ENCODE data around the gene SLC12A1. TPM values are rescaled to one million over a fixed set of nuclear protein-coding genes. Genes with fewer than 3 reads are reported as not detected.

SLC12A1 gene
- total RNA-seq: not detected
- not detected for polyA plus RNA-seq
- total RNA-seq: 0 reads per million in 6 experiments

DNA sequence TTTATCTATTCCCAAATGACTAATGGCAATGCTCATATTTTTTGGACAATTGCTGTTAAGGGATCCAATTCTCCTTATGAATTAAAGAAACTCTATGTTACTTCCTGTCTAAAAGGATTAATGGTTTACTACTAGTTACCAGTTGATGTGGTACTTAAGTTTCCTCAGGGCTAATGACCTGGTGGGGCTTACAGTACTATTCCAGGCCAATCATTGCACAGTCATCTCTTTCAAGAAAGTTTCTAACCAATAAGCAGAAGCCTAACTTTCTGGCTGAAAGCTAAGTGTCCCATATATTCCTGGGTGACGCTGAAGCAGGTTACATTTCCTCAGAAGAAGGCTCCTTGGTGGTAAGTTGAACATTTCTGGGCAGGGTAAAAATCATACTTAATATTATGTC, at the start of gene SLC12A1:
SLC12A1 (plus strand) TSS at position 322 of the 400 bp plus-strand sequence. CDS start 1,418 bp downstream, outside the sequence.
- no peak within 1 kb of the TSS for H3K4me3 Mint-ChIP-seq
- peaks cover 0 to 1% (median 0%) of the 10 kb centered on the region in 9 donors for H3K9me3 Mint-ChIP-seq
- no peaks in the 10 kb centered on the region for H3K4me1 Mint-ChIP-seq
- no peak within 1 kb of the TSS for H3K27ac Mint-ChIP-seq
- peaks cover 5 to 40% (median 14%) of the 10 kb centered on the region in 5 donors for H3K27me3 Mint-ChIP-seq
- DNase-seq (no peak), ATAC-seq (no peak)
- H3K36me3 Mint-ChIP-seq: peaks cover 0 to 3% (median 0%) of the 10 kb centered on the region in 3 donors
- POLR2A ChIA-PET: no interaction called here

DNA sequence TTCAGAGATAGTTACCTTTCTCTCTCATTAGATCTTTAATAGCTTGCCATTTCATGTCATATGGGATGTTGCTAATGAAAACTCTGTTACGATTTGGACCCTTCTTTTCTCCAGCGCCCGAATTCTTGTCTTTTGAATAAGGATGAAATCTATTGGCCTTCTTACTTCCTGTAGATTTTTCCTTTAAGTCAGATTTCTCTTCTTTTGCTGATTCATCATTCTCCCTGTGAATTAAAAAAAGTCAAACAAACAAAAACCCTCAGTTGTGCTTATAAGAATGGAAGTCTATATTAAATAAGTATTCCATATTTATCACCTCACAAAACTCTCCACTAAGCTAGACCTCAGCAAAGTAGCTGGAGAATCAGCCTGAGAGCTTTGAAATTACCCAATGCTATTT, 37.5 kb upstream of the SLC12A1 start:
- Mint-ChIP-seq H3K27ac (no peak overlapping the region), H3K36me3 (peaks cover 11 to 34% (median 29%) of the 10 kb centered on the region in 3 donors), H3K4me3 (no peak overlapping the region), H3K27me3 (no peaks in the 10 kb centered on the region), H3K4me1 (peaks cover 0 to 2% (median 1%) of the 10 kb centered on the region in 4 donors), H3K9me3 (peaks cover 0 to 20% (median 4%) of the 10 kb centered on the region in 9 donors)
- POLR2A ChIA-PET: no interaction called here
- no peak for DNase-seq
- ATAC-seq: no peak

- ATAC-seq: no peak
- peaks cover 12 to 27% (median 23%) of the 10 kb centered on the region in 3 donors for H3K36me3 Mint-ChIP-seq
Measured at GRCh38 chr15:48170981-48171380, 35.1 kb upstream of the SLC12A1 start.

DNA sequence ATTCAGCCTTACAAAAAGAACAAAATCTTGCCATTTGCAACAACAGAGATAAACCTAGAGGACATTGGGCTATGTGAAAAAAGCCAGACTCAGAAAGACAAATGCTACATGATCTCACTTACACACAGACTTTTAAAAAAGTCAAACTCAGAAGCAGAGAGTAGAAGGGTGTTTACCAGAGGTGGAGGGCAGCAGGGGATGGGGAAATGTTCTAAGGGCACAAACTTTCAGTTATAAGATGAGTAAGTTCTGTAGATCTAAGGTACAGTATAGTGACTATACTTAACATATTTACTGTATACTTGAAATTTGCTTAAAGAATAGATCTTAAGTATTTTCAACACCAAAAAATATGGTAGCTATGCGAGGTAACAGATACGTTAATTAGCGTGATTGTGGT, 31.0 kb upstream of the SLC12A1 start:
- Mint-ChIP-seq H3K4me1 (peaks cover 11 to 21% (median 16%) of the 10 kb centered on the region in 4 donors), H3K36me3 (peaks cover 2 to 12% (median 9%) of the 10 kb centered on the region in 3 donors), H3K9me3 (peaks cover 0 to 24% (median 4%) of the 10 kb centered on the region in 9 donors), H3K27me3 (peaks cover 0 to 10% (median 0%) of the 10 kb centered on the region in 5 donors), H3K27ac (no peak overlapping the region), H3K4me3 (no peak overlapping the region)
- POLR2A ChIA-PET: no interaction called here
- ATAC-seq (no peak), DNase-seq (no peak)

More at GRCh38 chr15:48170981-48171380, 35.1 kb upstream of the SLC12A1 start:
- POLR2A ChIA-PET: no interaction called here
- Mint-ChIP-seq H3K27me3 (no peaks in the 10 kb centered on the region), H3K4me3 (no peak overlapping the region), H3K9me3 (peaks cover 0 to 24% (median 4%) of the 10 kb centered on the region in 9 donors), H3K4me1 (peaks cover 0 to 8% (median 3%) of the 10 kb centered on the region in 4 donors), H3K27ac (no peak overlapping the region)
- no peak for DNase-seq

- peak overlapping the region in 1 of 10 donors; percentile 92 for H3K27ac Mint-ChIP-seq
- DNase-seq: no peak
- H3K4me3 Mint-ChIP-seq: peak overlapping the region in 1 of 10 donors; percentile 93
- no peak for ATAC-seq
- H3K9me3 Mint-ChIP-seq: peaks cover 0 to 24% (median 4%) of the 10 kb centered on the region in 9 donors
- peaks cover 11 to 21% (median 16%) of the 10 kb centered on the region in 4 donors for H3K4me1 Mint-ChIP-seq
- H3K36me3 Mint-ChIP-seq: peaks cover 2 to 12% (median 9%) of the 10 kb centered on the region in 3 donors
- H3K27me3 Mint-ChIP-seq: peaks cover 0 to 12% (median 0%) of the 10 kb centered on the region in 5 donors
- POLR2A ChIA-PET: no interaction called here
Measured at GRCh38 chr15:48176112-48176511, 30.0 kb upstream of the SLC12A1 start.

- Mint-ChIP-seq H3K36me3 (peaks cover 2 to 12% (median 7%) of the 10 kb centered on the region in 3 donors), H3K9me3 (peaks cover 0 to 20% (median 4%) of the 10 kb centered on the region in 9 donors), H3K4me1 (peaks cover 11 to 21% (median 16%) of the 10 kb centered on the region in 4 donors), H3K27me3 (peaks cover under 1 to 17% (median 4%) of the 10 kb centered on the region in 5 donors), H3K4me3 (peak overlapping the region; percentile 90 to 96 (median 94)), H3K27ac (peak overlapping the region in 8 of 10 donors; percentile 78 to 96 (median 92))
- POLR2A ChIA-PET: no interaction called here
- ATAC-seq (no peak), DNase-seq (no peak)
Measured at GRCh38 chr15:48176957-48177356, 29.1 kb upstream of the SLC12A1 start.

DNA sequence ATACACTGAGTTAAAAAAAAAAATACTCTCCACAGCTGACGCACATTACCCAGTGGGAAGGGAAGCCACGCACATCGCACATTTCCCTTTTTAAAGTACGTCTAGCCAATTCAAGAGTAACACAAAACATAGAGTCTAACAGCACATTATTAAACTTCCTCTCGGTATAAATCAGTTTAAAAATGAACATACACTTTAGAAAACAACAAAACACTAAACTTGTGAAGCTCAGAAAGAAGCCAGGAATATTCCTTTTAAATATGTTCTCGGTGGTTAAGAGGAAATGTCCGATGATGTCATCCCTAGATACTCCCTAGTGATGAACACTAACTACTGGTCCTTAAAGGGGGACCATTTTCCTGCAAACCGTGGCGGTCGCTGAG, 28.7 kb upstream of the SLC12A1 start:
- Mint-ChIP-seq H3K9me3 (peaks cover 0 to 16% (median 4%) of the 10 kb centered on the region in 9 donors), H3K36me3 (peaks cover 2 to 12% (median 7%) of the 10 kb centered on the region in 3 donors), H3K27ac (peak overlapping the region; percentile 78 to 96 (median 92)), H3K4me1 (peaks cover 11 to 21% (median 16%) of the 10 kb centered on the region in 4 donors), H3K4me3 (peak overlapping the region; percentile 90 to 96 (median 94)), H3K27me3 (peaks cover 5 to 20% (median 9%) of the 10 kb centered on the region in 5 donors)
- POLR2A ChIA-PET: no interaction called here
- peak in 4 of 10 donors; percentile 5 to 34 (median 19) for DNase-seq
- peak; percentile 65 to 69 for ATAC-seq

DNA sequence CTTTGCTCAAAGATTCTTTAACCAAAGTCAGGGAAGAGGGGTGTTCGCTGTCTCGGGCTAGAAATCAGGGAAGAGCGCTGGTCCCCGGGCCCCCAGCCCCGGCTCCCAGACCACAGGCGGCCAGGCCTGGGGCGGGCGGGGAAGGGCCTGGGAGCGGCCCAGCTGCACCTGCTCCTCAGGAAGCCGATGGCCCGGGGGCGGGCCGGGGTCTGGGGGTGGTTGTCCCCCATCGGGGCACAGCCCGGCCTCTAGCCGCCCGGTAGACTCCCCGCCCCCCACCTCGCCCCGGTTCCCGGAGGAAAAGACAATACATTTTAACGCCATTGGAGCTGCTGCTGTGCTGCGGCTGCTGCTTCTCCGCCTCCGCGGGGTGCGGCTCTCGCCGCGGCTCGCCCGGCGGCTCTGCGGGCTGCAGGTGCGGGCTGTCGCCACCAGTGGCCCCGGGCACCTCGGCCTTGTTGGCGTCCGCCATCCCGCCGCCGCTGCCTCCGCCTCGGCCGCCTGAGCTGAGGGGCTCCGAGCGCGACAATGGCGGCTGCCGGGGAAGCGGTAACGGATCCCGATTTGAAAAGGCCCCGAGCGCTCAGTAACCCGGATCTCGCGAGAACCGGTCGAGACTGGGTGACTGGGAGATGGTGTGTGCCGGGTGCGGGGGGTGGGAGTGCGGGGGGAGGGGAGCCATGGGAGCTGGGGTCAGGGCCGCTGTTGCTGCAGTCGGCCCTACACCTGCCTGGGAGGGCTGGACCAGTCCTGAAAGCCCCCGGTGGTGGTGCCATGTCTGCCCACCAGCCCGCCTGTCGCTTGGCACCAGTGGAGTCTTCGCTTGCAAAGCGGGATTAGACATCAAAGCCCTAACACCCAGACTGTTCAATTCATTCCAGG, 28.1 kb upstream of the SLC12A1 start, which contains the start of gene MYEF2:
MYEF2 (minus strand) TSS at position 530 of the 882 bp plus-strand sequence; CDS start at position 472, 58 bp downstream.
- Mint-ChIP-seq H3K36me3 (peaks cover 2 to 7% (median 7%) of the 10 kb centered on the region in 3 donors), H3K27me3 (peaks cover 5 to 25% (median 15%) of the 10 kb centered on the region in 5 donors), H3K27ac (peak within 1 kb of the TSS; percentile 78 to 96 (median 92)), H3K9me3 (peaks cover 0 to 9% (median 3%) of the 10 kb centered on the region in 9 donors), H3K4me1 (peaks cover 11 to 21% (median 16%) of the 10 kb centered on the region in 4 donors), H3K4me3 (peak within 1 kb of the TSS; percentile 90 to 96 (median 94))
- POLR2A ChIA-PET: no interaction called here
- ATAC-seq (peak; percentile 79 to 81), DNase-seq (peak; percentile 41 to 88 (median 61))

- ATAC-seq: no peak
- Mint-ChIP-seq H3K27ac (peak overlapping the region in 1 of 10 donors; percentile 61), H3K36me3 (peaks cover 0 to 5% (median 2%) of the 10 kb centered on the region in 3 donors), H3K27me3 (peaks cover 5 to 30% (median 18%) of the 10 kb centered on the region in 5 donors), H3K9me3 (peaks cover 0 to 4% (median 0%) of the 10 kb centered on the region in 9 donors), H3K4me3 (peak overlapping the region; percentile 36 to 90 (median 73)), H3K4me1 (peaks cover 11 to 19% (median 15%) of the 10 kb centered on the region in 4 donors)
- POLR2A ChIA-PET: no interaction called here
- no peak for DNase-seq
Measured at GRCh38 chr15:48178648-48178931, 27.5 kb upstream of the SLC12A1 start.

GRCh38 chr15:48182749-48183148, 23.4 kb upstream of the SLC12A1 start:
- H3K27me3 Mint-ChIP-seq: peaks cover 12 to 55% (median 26%) of the 10 kb centered on the region in 5 donors
- POLR2A ChIA-PET: no interaction called here

DNA sequence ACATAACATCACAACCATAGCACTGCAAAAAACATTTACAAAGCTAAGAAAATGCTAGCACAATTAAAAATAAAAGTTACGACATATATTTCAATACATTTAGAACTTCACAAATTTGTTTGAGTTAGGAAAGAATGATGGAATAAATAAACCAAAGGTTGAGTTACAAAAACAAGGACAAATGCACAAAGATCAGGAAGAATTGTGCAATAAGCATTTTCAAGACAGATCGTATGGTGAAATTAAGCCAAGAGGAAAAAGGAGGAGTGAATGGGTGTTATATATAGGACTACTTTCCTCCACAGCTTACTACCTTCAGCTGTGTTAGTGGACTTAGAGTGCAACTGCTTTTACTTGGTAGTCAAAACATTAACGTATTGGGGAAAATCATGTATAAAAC, 20.6 kb upstream of the SLC12A1 start:
- Mint-ChIP-seq H3K27me3 (peaks cover 12 to 71% (median 25%) of the 10 kb centered on the region in 5 donors), H3K9me3 (peaks cover 0 to 2% (median 0%) of the 10 kb centered on the region in 9 donors), H3K27ac (no peak overlapping the region), H3K36me3 (peaks cover 0 to 8% (median 0%) of the 10 kb centered on the region in 3 donors), H3K4me3 (no peak overlapping the region), H3K4me1 (no peaks in the 10 kb centered on the region)
- POLR2A ChIA-PET: no interaction called here
- DNase-seq (no peak), ATAC-seq (no peak)

More at GRCh38 chr15:48182749-48183148, 23.4 kb upstream of the SLC12A1 start:
- Mint-ChIP-seq H3K4me1 (peaks cover 0 to 2% (median 0%) of the 10 kb centered on the region in 4 donors), H3K27ac (no peak overlapping the region), H3K9me3 (peaks cover 0 to 2% (median 0%) of the 10 kb centered on the region in 9 donors), H3K36me3 (peaks cover 0 to 8% (median 0%) of the 10 kb centered on the region in 3 donors), H3K4me3 (no peak overlapping the region)
- DNase-seq: no peak
- no peak for ATAC-seq

GRCh38 chr15:48186271-48186670, 19.8 kb upstream of the SLC12A1 start:
- no peak overlapping the region for H3K4me3 Mint-ChIP-seq
- no peak for DNase-seq
- POLR2A ChIA-PET: no interaction called here
- H3K27me3 Mint-ChIP-seq: peaks cover 19 to 78% (median 30%) of the 10 kb centered on the region in 5 donors
- peaks cover 0 to 10% (median under 1%) of the 10 kb centered on the region in 9 donors for H3K9me3 Mint-ChIP-seq
- no peak overlapping the region for H3K27ac Mint-ChIP-seq
- H3K36me3 Mint-ChIP-seq: peaks cover 0 to 13% (median 0%) of the 10 kb centered on the region in 3 donors
- H3K4me1 Mint-ChIP-seq: peaks cover under 1 to 5% (median under 1%) of the 10 kb centered on the region in 4 donors
- no peak for ATAC-seq
